SJCRH30 (cell line): ENCODE results near the gene CNPY1. TPM values are rescaled to one million over a fixed set of nuclear protein-coding genes. Genes with fewer than 3 reads are reported as not detected.
"Not testable (repeated sequence)": the region's sequence is repeated elsewhere in the genome, so short reads cannot be mapped to it uniquely, and the experiment has no call there.

Source experiments
- DNase-seq, 2 experiments: peaks; one replicate each; pipeline ENCODE4 v3.0.0-alpha.2; 2015 to 2020
- H3K27ac ChIP-seq: fragments of 250-450 bp; sonication (Bioruptor Pico); 2 replicates; pipeline ENCODE4 v1.5.1; 2020; ENCODE audit warnings: mild to moderate bottlenecking, moderate library complexity
- H3K27me3 ChIP-seq: fragments of 250-450 bp; sonication (Bioruptor Pico); 2 replicates; pipeline ENCODE4 v1.5.1; 2020; ENCODE audit warnings: mild to moderate bottlenecking, moderate library complexity
- H3K36me3 ChIP-seq: fragments of 250-450 bp; sonication (Bioruptor Pico); 2 replicates; pipeline ENCODE4 v1.5.1; 2020; ENCODE audit warnings: mild to moderate bottlenecking, moderate library complexity
- H3K4me1 ChIP-seq: fragments of 250-450 bp; sonication (Bioruptor Pico); 2 replicates; pipeline ENCODE4 v1.5.1; 2020; ENCODE audit warnings: mild to moderate bottlenecking, moderate library complexity
- H3K4me3 ChIP-seq: fragments of 250-450 bp; sonication (Bioruptor Pico); 2 replicates; pipeline ENCODE4 v1.5.1; 2020; ENCODE audit warnings: mild to moderate bottlenecking, moderate library complexity
- H3K9me3 ChIP-seq: fragments of 250-450 bp; sonication (Bioruptor Pico); replicated peaks from 2 replicates; pipeline ENCODE4 v1.5.1; 2020; ENCODE audit warnings: mild to moderate bottlenecking, moderate library complexity
- total RNA-seq: library from RNA; depleted of rRNA; stranded (reverse); fragments of >200 nt; shearing (Covaris generic); gene quantifications from 2 replicates; pipeline ENCODE4 v1.2.3, GENCODE V29; 2014

Gene CNPY1
- total RNA-seq, 1 experiment from 2014 or later, result not detected

- Histone ChIP-seq H3K27ac (no peak overlapping the region), H3K4me1 (no peaks in the 10 kb centered on the region), H3K36me3 (no peaks in the 10 kb centered on the region), H3K27me3 (peaks cover 6% of the 10 kb centered on the region), H3K4me3 (no peak overlapping the region), H3K9me3 (no peaks in the 10 kb centered on the region)
- DNase-seq, result no peak
Measured at GRCh38 chr7:155521743-155522398, 24.5 kb downstream of the CNPY1 start.

GRCh38 chr7:155521007-155521742 is 25.2 kb downstream of the CNPY1 start:
- no peaks in the 10 kb centered on the region for H3K4me1 ChIP-seq
- H3K4me3 ChIP-seq, result no peak overlapping the region
- H3K9me3 ChIP-seq, result no peaks in the 10 kb centered on the region
- peaks cover 6% of the 10 kb centered on the region for H3K27me3 ChIP-seq
- H3K36me3 ChIP-seq, result no peaks in the 10 kb centered on the region
- H3K27ac ChIP-seq, result no peak overlapping the region
- no peak for DNase-seq

- DNase-seq, result no peak
- Histone ChIP-seq H3K4me3 (no peak overlapping the region), H3K27ac (no peak overlapping the region), H3K27me3 (peaks cover 6% of the 10 kb centered on the region; the same call in 1 of the 2 replicates), H3K36me3 (no peaks in the 10 kb centered on the region), H3K9me3 (no peaks in the 10 kb centered on the region), H3K4me1 (no peaks in the 10 kb centered on the region)
Measured at GRCh38 chr7:155520114-155520513, 26.2 kb downstream of the CNPY1 start.

GRCh38 chr7:155519358-155519757 is 27.0 kb downstream of the CNPY1 start:
- H3K9me3 ChIP-seq, DNase-seq, H3K27me3 ChIP-seq, H3K4me3 ChIP-seq, H3K27ac ChIP-seq, H3K4me1 ChIP-seq, H3K36me3 ChIP-seq: not testable (repeated sequence)

- Histone ChIP-seq H3K27me3 (peaks cover 8% of the 10 kb centered on the region; the same call in 1 of the 2 replicates), H3K4me3 (no peak overlapping the region), H3K27ac (no peak overlapping the region), H3K9me3 (no peaks in the 10 kb centered on the region), H3K4me1 (no peaks in the 10 kb centered on the region), H3K36me3 (no peaks in the 10 kb centered on the region)
- DNase-seq, result no peak
Measured at GRCh38 chr7:155518633-155519032, 27.7 kb downstream of the CNPY1 start.

GRCh38 chr7:155517969-155518368 is 28.4 kb downstream of the CNPY1 start:
- no peak for DNase-seq
- H3K27me3 ChIP-seq, result peaks cover 6% of the 10 kb centered on the region; the same call in 1 of the 2 replicates
- H3K9me3 ChIP-seq, result no peaks in the 10 kb centered on the region
- no peaks in the 10 kb centered on the region for H3K4me1 ChIP-seq
- no peak overlapping the region for H3K27ac ChIP-seq
- H3K4me3 ChIP-seq, result no peak overlapping the region
- no peaks in the 10 kb centered on the region for H3K36me3 ChIP-seq

GRCh38 chr7:155517452-155517851 is 28.9 kb downstream of the CNPY1 start:
- peaks cover 5% of the 10 kb centered on the region; the same call in 1 of the 2 replicates for H3K27me3 ChIP-seq
- no peaks in the 10 kb centered on the region for H3K4me1 ChIP-seq
- no peak overlapping the region for H3K4me3 ChIP-seq
- DNase-seq, result no peak
- no peaks in the 10 kb centered on the region for H3K36me3 ChIP-seq
- H3K27ac ChIP-seq, result no peak overlapping the region
- no peaks in the 10 kb centered on the region for H3K9me3 ChIP-seq

- Histone ChIP-seq H3K4me3 (no peak overlapping the region), H3K27me3 (peaks cover 5% of the 10 kb centered on the region; the same call in 1 of the 2 replicates), H3K36me3 (no peaks in the 10 kb centered on the region), H3K27ac (no peak overlapping the region), H3K4me1 (no peaks in the 10 kb centered on the region), H3K9me3 (no peaks in the 10 kb centered on the region)
- no peak for DNase-seq
Measured at GRCh38 chr7:155516466-155516865, 29.9 kb downstream of the CNPY1 start.

GRCh38 chr7:155515318-155515717 is 31.0 kb downstream of the CNPY1 start:
- no peaks in the 10 kb centered on the region for H3K4me1 ChIP-seq
- no peaks in the 10 kb centered on the region for H3K9me3 ChIP-seq
- peaks cover 5% of the 10 kb centered on the region; the same call in 1 of the 2 replicates for H3K27me3 ChIP-seq
- H3K36me3 ChIP-seq, result no peaks in the 10 kb centered on the region
- no peak for DNase-seq
- H3K4me3 ChIP-seq, result no peak overlapping the region
- H3K27ac ChIP-seq, result no peak overlapping the region

- H3K36me3 ChIP-seq, result no peaks in the 10 kb centered on the region
- no peak for DNase-seq
- H3K4me1 ChIP-seq, result no peaks in the 10 kb centered on the region
- H3K4me3 ChIP-seq, result no peak overlapping the region
- H3K27me3 ChIP-seq, result peaks cover 5% of the 10 kb centered on the region; the same call in 1 of the 2 replicates
- H3K9me3 ChIP-seq, result no peaks in the 10 kb centered on the region
- H3K27ac ChIP-seq, result no peak overlapping the region
Measured at GRCh38 chr7:155514296-155514695, 32.1 kb downstream of the CNPY1 start.

- no peak overlapping the region for H3K27ac ChIP-seq
- no peaks in the 10 kb centered on the region for H3K4me1 ChIP-seq
- peaks cover 2% of the 10 kb centered on the region; the same call in 1 of the 2 replicates for H3K27me3 ChIP-seq
- no peaks in the 10 kb centered on the region for H3K9me3 ChIP-seq
- H3K4me3 ChIP-seq, result no peak overlapping the region
- no peaks in the 10 kb centered on the region for H3K36me3 ChIP-seq
- DNase-seq, result no peak
Measured at GRCh38 chr7:155513543-155514285, 32.6 kb downstream of the CNPY1 start.

- peaks cover 6% of the 10 kb centered on the region; the same call in 1 of the 2 replicates for H3K27me3 ChIP-seq
- H3K4me3 ChIP-seq, result no peak overlapping the region
- DNase-seq, result no peak
- H3K9me3 ChIP-seq, result no peaks in the 10 kb centered on the region
- no peaks in the 10 kb centered on the region for H3K36me3 ChIP-seq
- no peaks in the 10 kb centered on the region for H3K4me1 ChIP-seq
- no peak overlapping the region for H3K27ac ChIP-seq
Measured at GRCh38 chr7:155512246-155512887, 34.0 kb downstream of the CNPY1 start.

- H3K4me3 ChIP-seq, result no peak overlapping the region
- H3K4me1 ChIP-seq, result no peaks in the 10 kb centered on the region
- no peak for DNase-seq
- no peaks in the 10 kb centered on the region for H3K36me3 ChIP-seq
- H3K9me3 ChIP-seq, result no peaks in the 10 kb centered on the region
- H3K27me3 ChIP-seq, result peaks cover 6% of the 10 kb centered on the region; the same call in 1 of the 2 replicates
- no peak overlapping the region for H3K27ac ChIP-seq
Measured at GRCh38 chr7:155511702-155511996, 34.7 kb downstream of the CNPY1 start.

GRCh38 chr7:155510975-155511701 is 35.2 kb downstream of the CNPY1 start:
- Histone ChIP-seq H3K27me3 (peaks cover 7% of the 10 kb centered on the region; the same call in 1 of the 2 replicates), H3K27ac (no peak overlapping the region), H3K9me3 (no peaks in the 10 kb centered on the region), H3K4me1 (no peaks in the 10 kb centered on the region), H3K36me3 (no peaks in the 10 kb centered on the region), H3K4me3 (no peak overlapping the region)
- DNase-seq, result no peak
